ENCODE measurements around the gene SETDB2.
A peak's percentile ranks its signal among the peaks of the same experiment; 100 is the strongest.

SETDB2 gene, protein sequence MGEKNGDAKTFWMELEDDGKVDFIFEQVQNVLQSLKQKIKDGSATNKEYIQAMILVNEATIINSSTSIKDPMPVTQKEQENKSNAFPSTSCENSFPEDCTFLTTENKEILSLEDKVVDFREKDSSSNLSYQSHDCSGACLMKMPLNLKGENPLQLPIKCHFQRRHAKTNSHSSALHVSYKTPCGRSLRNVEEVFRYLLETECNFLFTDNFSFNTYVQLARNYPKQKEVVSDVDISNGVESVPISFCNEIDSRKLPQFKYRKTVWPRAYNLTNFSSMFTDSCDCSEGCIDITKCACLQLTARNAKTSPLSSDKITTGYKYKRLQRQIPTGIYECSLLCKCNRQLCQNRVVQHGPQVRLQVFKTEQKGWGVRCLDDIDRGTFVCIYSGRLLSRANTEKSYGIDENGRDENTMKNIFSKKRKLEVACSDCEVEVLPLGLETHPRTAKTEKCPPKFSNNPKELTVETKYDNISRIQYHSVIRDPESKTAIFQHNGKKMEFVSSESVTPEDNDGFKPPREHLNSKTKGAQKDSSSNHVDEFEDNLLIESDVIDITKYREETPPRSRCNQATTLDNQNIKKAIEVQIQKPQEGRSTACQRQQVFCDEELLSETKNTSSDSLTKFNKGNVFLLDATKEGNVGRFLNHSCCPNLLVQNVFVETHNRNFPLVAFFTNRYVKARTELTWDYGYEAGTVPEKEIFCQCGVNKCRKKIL

DNA sequence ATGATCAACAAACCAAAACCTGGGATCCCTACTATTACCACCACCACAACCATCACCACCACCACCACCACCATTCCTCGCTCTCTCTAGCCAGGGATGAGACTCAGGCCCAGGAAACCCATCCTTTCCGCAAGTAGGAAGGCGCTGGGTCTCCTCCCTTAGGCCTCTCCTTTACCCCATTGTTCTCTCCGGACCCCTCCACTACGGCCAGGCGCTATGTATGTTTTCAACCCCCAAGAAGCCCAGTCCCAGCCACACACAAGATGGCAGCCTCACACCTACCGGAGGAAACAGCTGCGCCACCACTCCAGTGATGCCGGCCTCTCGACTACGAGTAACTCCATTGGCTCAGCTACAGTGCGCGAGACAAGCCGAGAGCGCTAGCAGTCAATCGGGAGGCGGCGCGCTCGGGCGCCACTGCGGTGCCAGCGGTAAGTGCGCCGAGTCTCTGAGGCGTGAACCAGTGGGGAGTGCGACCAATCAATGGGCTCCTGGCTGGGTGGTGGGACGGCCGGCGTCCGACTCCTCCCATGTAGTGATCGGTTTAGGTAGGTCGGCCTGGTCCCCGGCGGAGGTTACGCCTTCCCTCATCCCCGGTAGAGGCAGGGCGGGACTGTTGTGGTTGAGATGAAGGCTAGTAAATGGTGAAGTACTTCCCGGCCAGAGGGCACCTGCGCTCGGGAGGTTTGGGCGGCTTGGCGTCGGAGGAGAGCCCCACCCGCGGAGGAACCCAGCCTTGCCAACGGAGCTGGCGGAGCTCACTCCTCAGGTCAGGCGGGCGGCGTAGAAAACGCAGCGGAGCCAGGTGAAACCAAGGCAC, at the start of gene SETDB2, which contains the start of gene CAB39L:
SETDB2 (plus strand) TSS at position 571 of the 820 bp plus-strand sequence. CDS start 7,620 bp downstream, outside the sequence.
CAB39L (minus strand) TSS at position 361 of the 820 bp plus-strand sequence. CDS start 61,154 bp downstream, outside the sequence.
- peak; percentile 91 for DNase-seq

DNA sequence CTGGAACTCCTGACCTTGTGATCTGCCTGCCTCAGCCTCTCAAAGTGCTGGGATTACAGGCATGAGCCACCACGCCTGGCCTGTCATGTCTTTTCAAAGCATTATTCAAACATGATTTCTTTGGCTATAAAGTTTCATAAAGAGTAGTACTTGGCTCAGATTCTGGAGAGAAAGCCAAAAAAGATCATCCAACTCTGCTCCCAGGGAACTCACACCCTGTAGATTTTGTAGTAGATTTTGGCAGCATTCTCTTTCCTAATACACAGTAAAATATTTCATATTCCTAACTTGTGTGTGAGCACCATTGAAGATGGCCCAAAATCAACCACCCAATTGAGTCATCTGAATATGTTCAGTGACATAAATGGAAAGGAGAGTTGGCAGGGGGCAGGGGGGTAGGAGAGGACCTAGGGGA, 48.6 kb upstream of the SETDB2 start:
- DNase-seq: no peak

- no peak for DNase-seq
Observed at GRCh38 chr13:49395878-49396380, 48.1 kb upstream of the SETDB2 start.

DNA sequence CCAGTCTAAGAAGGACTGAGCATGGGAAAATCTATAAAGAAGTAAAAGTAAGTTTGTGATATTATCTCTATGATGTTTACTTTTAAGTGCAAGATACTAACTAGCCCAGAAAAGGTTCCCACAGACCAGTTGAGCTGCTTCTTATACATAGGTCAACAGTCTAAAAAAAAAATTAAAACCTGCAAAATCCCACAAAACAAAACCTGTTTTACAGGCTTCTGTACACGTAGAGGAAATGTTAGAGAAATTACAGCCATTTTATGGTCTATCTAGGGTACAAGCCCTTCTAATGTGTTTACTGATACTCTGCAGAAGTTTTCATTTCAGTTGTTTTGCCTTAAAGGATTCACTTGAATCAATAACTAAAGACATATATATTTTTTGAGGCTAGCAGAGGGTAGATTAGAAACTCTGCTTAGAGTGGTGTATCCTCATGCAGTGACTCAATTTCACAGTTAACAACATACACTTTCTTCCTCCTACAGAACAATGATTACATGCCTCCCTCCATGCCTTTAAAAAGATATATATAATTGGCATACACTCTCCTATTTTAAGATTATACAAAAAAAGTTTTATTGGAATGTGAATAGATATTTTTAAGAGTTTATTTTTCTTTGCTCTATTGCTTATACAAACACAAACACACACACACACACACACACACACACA, 44.1 kb upstream of the SETDB2 start:
- no peak for DNase-seq

DNA sequence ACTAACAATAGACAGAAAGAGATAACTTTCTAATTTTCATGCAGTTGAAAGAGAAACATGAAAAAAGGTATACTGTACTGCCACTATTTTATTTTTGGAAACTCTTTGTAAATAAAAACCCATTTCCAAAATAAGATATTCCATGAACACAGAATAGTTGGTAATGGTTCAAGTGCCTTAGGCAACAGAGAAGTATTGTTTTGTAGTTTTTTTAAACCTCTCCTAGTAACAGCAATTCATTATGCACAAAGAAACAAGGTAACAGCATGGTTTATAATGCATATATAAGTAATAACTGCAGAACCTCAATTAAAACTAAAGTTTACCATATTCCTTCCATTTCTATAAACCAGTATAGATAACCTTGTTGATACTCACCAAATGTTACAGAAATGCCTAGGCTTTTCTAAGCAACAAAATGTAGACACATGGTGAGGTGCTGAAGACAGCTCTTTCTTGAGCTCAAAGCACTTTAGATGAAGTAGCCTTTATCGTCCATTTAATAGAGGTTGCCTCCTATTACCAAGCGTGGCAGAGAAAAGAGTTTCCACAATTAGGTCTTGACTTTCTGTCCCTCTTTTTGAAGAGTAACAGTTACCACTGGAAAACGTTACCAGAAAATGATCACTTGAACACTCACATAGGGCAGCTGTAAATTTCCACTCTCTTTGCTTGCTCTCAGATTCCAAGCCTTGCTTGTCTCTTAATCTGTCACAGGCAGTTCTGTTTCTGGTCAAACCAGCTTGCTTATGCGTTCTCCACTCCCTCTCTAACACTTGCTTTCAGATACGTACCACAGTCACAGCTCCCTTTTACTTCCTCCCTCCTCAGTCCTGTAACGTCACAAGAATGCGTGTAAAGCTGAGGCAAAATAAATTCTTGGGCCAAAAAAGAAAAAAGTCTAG, 43.1 kb upstream of the SETDB2 start:
- no peak for DNase-seq

- DNase-seq: no peak
Observed at GRCh38 chr13:49403996-49404702, 39.9 kb upstream of the SETDB2 start.

DNA sequence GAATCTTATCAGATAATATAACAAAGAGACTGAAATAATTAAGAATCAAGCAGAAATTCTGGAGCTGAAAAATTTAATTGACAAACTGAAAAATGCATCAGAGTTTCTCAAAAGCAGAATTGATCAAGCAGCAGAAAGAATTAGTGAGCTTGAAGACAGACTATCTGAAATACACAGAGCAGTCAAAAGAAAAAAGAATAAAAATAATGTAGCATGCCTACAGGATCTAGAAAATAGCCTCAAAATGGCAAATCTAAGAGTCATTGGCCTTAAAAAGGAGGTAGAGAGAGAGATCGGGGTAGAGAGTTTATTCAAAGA, 39.4 kb upstream of the SETDB2 start:
- no peak for DNase-seq

DNA sequence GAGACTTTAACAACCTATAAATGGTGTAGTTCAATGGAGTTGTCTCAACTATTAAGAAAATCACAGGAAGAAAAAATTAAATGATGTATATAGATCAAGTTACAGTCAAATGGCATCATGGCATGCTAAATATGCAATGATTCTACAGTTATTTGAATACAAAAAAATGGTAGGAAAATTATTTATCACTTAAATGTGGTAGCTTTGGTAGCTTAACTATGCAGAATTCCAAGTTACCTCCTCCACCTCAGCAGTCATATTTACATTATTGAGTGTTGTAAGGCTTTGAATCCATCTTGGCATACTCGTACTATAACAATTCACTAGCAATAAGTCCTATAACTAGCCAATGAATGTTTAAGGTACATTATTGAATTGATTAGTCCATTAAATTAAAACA, 37.0 kb upstream of the SETDB2 start:
- DNase-seq: no peak

DNA sequence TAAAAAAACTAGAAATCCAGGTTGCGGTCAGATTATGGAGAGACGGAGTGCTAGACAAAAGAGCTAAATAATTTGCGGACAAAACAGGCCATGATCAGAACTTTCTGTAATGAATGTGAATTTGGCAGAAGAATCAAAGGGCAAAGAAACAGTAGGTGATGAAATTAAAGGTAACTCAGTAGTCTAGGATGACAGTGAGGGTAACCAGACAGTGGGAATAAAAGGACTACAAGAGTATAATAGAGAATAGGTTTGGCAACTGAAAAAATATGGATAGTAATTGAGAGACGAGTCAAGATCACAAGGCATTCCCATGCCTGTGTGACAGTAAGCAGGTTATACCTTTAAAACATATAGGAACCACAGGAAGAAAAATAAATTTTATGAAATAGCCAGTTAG, 36.1 kb upstream of the SETDB2 start:
- DNase-seq: no peak

GRCh38 chr13:49409008-49409407, 35.1 kb upstream of the SETDB2 start:
- DNase-seq: no peak

DNA sequence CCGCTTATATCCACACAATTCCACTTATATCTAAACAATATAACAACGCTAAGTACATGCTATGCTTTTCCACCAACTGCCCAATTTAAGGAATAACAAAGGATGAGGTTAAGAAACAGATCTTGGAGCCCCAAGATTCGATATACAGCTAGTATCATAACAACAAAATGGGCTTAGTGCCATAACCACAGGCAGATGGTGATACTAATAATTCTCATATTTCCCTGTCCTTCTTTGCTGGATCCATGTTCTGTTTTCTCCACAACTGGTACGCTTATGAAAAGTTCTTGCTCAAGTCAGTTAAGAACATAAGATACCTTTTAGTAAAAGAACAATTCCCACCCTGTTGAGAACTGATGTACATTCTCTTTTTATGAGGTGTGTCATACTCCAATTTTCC, 34.1 kb upstream of the SETDB2 start:
- no peak for DNase-seq

DNA sequence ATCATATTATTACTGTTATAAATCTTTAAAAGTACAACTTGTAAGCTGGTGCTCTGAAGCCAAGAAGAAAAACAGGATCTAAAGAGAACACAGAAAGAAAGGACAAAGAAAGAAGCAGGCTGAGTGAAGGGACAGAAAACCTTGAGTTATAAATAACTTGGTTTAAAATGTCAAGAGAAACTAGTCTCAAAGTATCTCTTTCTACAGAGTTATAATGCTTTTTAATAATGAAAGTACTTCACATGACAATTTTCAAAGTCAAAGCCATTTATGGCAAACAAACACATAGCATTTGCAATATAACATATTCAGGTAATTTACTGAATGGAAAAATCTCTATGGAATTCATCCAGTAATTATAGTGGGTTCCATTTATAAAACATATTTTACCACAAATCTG, 33.6 kb upstream of the SETDB2 start:
- DNase-seq: no peak

GRCh38 chr13:49411353-49411752, 32.7 kb upstream of the SETDB2 start:
- no peak for DNase-seq

DNA sequence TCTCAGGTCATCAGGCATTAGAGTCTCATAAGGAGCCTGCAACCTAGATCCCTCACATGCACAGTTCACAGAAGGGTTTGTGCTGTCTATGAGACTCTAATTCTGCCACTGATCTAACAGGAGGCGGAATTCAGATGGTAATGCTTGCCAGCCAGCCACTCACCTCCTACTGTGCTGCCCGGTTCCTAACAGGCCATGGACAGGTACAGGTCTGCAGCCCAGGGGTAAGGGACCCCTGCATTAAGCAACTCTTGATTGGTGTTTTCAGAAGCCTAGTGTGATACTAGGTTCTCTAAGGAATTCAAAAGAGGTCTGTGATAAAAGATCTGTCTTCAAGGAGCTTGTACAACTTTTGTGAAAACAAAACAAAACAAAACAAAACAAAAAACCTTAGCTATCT, 31.3 kb upstream of the SETDB2 start:
- no peak for DNase-seq

GRCh38 chr13:49417161-49417560, 26.9 kb upstream of the SETDB2 start:
- no peak for DNase-seq

GRCh38 chr13:49418206-49418605, 25.9 kb upstream of the SETDB2 start:
- no peak for DNase-seq

GRCh38 chr13:49419276-49419675, 24.8 kb upstream of the SETDB2 start:
- DNase-seq: no peak

DNA sequence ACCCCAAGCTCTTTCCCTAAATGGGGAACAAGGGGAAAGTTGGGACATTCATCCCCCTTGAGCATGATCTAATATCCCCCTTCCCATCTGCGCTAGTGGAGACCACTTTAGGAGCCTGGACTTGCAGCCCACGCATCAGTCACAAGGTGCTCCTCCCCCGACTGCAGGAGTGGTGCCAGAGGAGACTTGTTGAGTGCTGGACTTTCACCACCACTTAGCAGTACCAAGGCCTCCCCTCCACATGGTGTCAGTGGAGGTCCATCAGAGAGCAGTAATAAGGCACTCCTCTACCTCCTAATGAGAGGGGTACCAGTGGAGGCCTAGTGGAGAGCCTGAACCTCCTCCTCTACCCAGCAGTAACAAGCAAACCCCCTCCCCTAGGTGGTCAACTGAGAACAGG, 22.7 kb upstream of the SETDB2 start:
- no peak for DNase-seq

DNA sequence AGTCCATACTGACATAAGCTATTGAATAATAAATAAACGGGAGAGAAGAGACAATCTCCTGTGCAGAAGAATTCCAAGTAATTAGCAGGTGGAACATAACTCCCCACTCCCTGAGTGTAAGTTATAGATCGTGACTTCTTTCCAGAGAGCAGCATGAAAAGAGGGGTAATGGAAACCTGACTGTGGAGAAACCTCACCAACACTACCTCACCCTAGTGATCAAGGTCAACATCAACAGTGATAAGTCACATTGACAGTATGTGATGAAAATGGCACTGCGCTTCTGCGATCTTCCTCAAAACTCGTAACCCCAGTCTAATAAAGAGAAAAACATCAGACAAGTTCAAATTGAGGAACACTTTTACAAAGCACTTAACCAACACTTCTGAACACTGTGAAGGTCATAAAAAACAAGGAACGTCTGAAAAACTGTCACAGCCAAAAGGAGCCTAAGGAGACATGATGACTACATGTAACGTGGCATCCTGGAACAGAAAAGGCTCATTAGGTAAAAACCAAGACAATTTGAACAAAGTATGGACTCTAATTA, 20.0 kb upstream of the SETDB2 start:
- DNase-seq: no peak

GRCh38 chr13:49428041-49428763, 15.9 kb upstream of the SETDB2 start:
- no peak for DNase-seq
